Mesenchymal stem cell (in vitro differentiated cells and primary cell): ENCODE measurements around the gene LIMCH1.

Source experiments
- DNase-seq: peaks from one replicate; pipeline ENCODE4 v3.0.0-alpha.2; 2013
- H2AFZ ChIP-seq: one replicate; pipeline ENCODE4 v1.6.1; 2013; ENCODE audit warnings: low read depth, mild to moderate bottlenecking, control low read depth, inconsistent platforms, low read length, moderate library complexity
- H2AK5ac ChIP-seq: 2 replicates; pipeline ENCODE4 v1.6.1; 2013; ENCODE audit warnings: low read length, moderate library complexity, mild to moderate bottlenecking, inconsistent platforms; ENCODE audit not compliant: severe bottlenecking
- H2BK120ac ChIP-seq: one replicate; pipeline ENCODE4 v1.6.1; 2013; ENCODE audit warnings: low read depth, mild to moderate bottlenecking, inconsistent platforms, low read length, moderate library complexity
- H2BK12ac ChIP-seq, 2 experiments: one replicate each; pipeline ENCODE4 v1.6.1; 2013; ENCODE audit warnings: inconsistent platforms in 2 of 2, low read length in 2 of 2, mild to moderate bottlenecking in 2 of 2, moderate library complexity in 2 of 2, control low read depth in 1 of 2
- H2BK15ac ChIP-seq: one replicate; pipeline ENCODE4 v1.6.1; 2013; ENCODE audit warnings: mild to moderate bottlenecking, low read depth, inconsistent platforms; ENCODE audit not compliant: poor library complexity, severe bottlenecking
- H2BK5ac ChIP-seq: 2 replicates; pipeline ENCODE4 v1.6.1; 2013; ENCODE audit warnings: low read depth, mild to moderate bottlenecking, low read length, control low read depth, inconsistent platforms; ENCODE audit not compliant: poor library complexity, severe bottlenecking
- H3K14ac ChIP-seq, 2 experiments: one replicate each; pipeline ENCODE4 v1.6.1; 2013; ENCODE audit warnings: inconsistent platforms in 2 of 2, low read length in 2 of 2, control low read depth in 1 of 2, mild to moderate bottlenecking in 1 of 2, moderate library complexity in 1 of 2
- H3K18ac ChIP-seq, 2 experiments: one replicate each; pipeline ENCODE4 v1.6.1; 2013; ENCODE audit warnings: inconsistent platforms in 2 of 2, low read length in 2 of 2, control low read depth in 1 of 2, low read depth in 1 of 2, mild to moderate bottlenecking in 1 of 2
- H3K23ac ChIP-seq, 2 experiments: one replicate each; pipeline ENCODE4 v1.6.1; 2013; ENCODE audit warnings: inconsistent platforms in 2 of 2, low read length in 2 of 2, mild to moderate bottlenecking in 2 of 2, moderate library complexity in 2 of 2, control low read depth in 1 of 2
- H3K27ac ChIP-seq: 2 replicates; pipeline ENCODE4 v1.5.1; 2013; ENCODE audit warnings: mild to moderate bottlenecking, moderate library complexity, low read length, control low read depth, inconsistent platforms; ENCODE audit not compliant: poor library complexity, severe bottlenecking
- H3K27me3 ChIP-seq, 2 experiments: 2 replicates each; pipeline versions ENCODE4 v1.6.1 to v1.7.0; 2013; ENCODE audit warnings: low read length in 2 of 2, mild to moderate bottlenecking in 2 of 2, moderate library complexity in 2 of 2, control low read depth in 1 of 2, inconsistent platforms in 1 of 2; ENCODE audit not compliant: control insufficient read depth in 1 of 2, insufficient read depth in 1 of 2
- H3K36me3 ChIP-seq, 2 experiments: 2 replicates each; pipeline versions ENCODE4 v1.6.1 to v1.7.0; 2013; ENCODE audit warnings: low read length in 2 of 2, control low read depth in 1 of 2, inconsistent platforms in 1 of 2, low read depth in 1 of 2, mild to moderate bottlenecking in 1 of 2; ENCODE audit not compliant: insufficient read depth in 2 of 2, control insufficient read depth in 1 of 2
- H3K4ac ChIP-seq, 2 experiments: one replicate each; pipeline ENCODE4 v1.6.1; 2013; ENCODE audit warnings: inconsistent platforms in 2 of 2, low read length in 2 of 2, mild to moderate bottlenecking in 2 of 2, moderate library complexity in 2 of 2, control low read depth in 1 of 2, low read depth in 1 of 2
- H3K4me1 ChIP-seq: 2 replicates; pipeline ENCODE4 v1.6.1; 2013; ENCODE audit warnings: low read depth, low read length, control low read depth; ENCODE audit not compliant: control insufficient read depth, insufficient read depth
- H3K4me2 ChIP-seq: 2 replicates; pipeline ENCODE4 v1.6.1; 2013; ENCODE audit warnings: low read length, mild to moderate bottlenecking, inconsistent platforms; ENCODE audit not compliant: poor library complexity, severe bottlenecking
- H3K4me3 ChIP-seq, 2 experiments: 2 replicates each; pipeline versions ENCODE4 v1.5.1 to v1.7.0; 2013; ENCODE audit warnings: low read length in 2 of 2, mild to moderate bottlenecking in 2 of 2, control low read depth in 1 of 2, low read depth in 1 of 2; ENCODE audit not compliant: insufficient read depth in 1 of 2
- H3K79me1 ChIP-seq: replicated peaks from 2 replicates; pipeline ENCODE4 v1.6.1; 2013; ENCODE audit warnings: mild to moderate bottlenecking, control low read depth, low read length, inconsistent platforms; ENCODE audit not compliant: poor library complexity, severe bottlenecking
- H3K9ac ChIP-seq: 2 replicates; pipeline ENCODE4 v1.7.0; 2013; ENCODE audit warnings: mild to moderate bottlenecking, low read length, moderate library complexity
- H3K9me3 ChIP-seq: 2 replicates; pipeline ENCODE4 v1.7.0; 2013; ENCODE audit warnings: mild to moderate bottlenecking, low read length; ENCODE audit not compliant: control insufficient read depth
- H4K8ac ChIP-seq: one replicate; pipeline ENCODE4 v1.6.1; 2013; ENCODE audit warnings: inconsistent platforms, mild to moderate bottlenecking, low read length, moderate library complexity
- H4K91ac ChIP-seq: one replicate; pipeline ENCODE4 v1.6.1; 2013; ENCODE audit warnings: mild to moderate bottlenecking, low read length, inconsistent platforms
- WGBS: methylation state at CpG from one replicate; pipeline ENCODE4 v1.1.7; 2013; ENCODE audit warnings: mixed read lengths; 5-methylcytosine and 5-hydroxymethylcytosine counted together

LIMCH1 gene

DNA sequence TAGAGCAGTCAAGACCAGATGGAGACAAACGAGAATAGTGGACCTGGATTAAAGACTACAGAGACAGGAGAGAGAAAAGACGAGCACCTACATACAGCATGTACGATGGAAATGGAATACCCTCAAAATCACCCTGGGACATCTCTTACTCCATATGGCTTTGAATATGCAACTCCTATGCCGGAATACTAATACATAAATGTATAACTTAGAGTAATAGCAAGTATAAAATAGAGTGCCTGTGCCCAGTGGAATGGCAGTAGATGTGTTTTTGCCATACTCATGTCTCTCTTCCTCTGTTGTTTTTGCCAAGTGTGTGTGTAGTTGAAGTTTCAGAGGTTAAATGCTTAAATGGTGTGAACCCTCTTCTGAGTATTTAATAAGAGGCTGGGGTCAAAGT lies 39.8 kb upstream of the LIMCH1 start:
- Histone ChIP-seq H3K36me3 (no peaks in the 10 kb centered on the region), H3K23ac (no peak overlapping the region), H2AK5ac (no peak overlapping the region), H2BK12ac (no peak overlapping the region), H3K27ac (no peak overlapping the region), H3K4me3 (no peak overlapping the region), H3K4me2 (no peak overlapping the region), H4K8ac (no peak overlapping the region), H3K9ac (no peak overlapping the region), H3K18ac (no peak overlapping the region), H2BK15ac (no peak overlapping the region), H4K91ac (no peak overlapping the region), H2AFZ (no peak overlapping the region), H2BK5ac (no peak overlapping the region), H3K79me1 (no peaks in the 10 kb centered on the region), H2BK120ac (no peak overlapping the region), H3K14ac (no peak overlapping the region), H3K4ac (no peak overlapping the region), H3K9me3 (no peaks in the 10 kb centered on the region), H3K27me3 (no peaks in the 10 kb centered on the region), H3K4me1 (no peaks in the 10 kb centered on the region)
- 81% methylated on average over 2 of the region's 4 CpGs for WGBS
- no peak for DNase-seq

DNA sequence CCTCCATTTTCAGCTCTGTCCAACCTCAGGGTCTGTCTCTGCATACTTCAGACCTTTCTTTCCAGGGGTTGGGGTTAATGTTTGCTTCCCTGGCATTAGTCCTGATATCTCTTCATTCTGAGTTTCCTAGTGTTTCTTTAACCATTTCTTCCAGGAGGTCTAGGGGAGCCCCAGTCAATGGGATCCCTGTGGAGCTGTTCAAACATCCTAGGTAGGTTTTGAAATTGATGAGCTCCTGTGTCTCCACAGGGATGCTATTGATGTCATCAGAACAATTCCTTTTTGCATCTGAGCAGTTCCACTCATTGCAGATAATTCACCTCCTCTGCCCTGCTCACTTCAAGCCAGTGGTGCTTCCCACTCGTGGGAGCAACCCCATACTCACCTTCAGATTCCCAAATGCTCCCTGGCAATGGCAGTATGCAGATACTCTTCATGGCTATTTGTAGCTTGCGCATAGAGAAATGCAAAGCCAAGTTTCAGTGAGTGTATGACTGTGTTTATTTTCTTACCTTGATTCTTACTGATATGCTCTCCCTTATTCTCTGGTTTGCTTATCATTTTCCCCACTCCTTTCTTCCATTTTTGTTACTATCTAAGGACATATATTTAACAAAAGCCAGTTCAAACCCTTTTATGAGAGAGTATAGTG lies 33.7 kb upstream of the LIMCH1 start:
- no peak overlapping the region for H3K4me3 ChIP-seq
- H2BK5ac ChIP-seq, result no peak overlapping the region
- no peak overlapping the region for H3K18ac ChIP-seq
- H2BK15ac ChIP-seq, result no peak overlapping the region
- H4K91ac ChIP-seq, result no peak overlapping the region
- H2AFZ ChIP-seq, result no peak overlapping the region
- H2BK12ac ChIP-seq, result no peak overlapping the region
- no peaks in the 10 kb centered on the region for H3K9me3 ChIP-seq
- no peak overlapping the region for H3K14ac ChIP-seq
- no peak overlapping the region for H3K4me2 ChIP-seq
- H3K4ac ChIP-seq, result no peak overlapping the region
- no peaks in the 10 kb centered on the region for H3K27me3 ChIP-seq
- no peak overlapping the region for H3K27ac ChIP-seq
- H4K8ac ChIP-seq, result no peak overlapping the region
- WGBS, result 40% methylated on average over 1 of the region's 2 CpGs
- no peak for DNase-seq
- H2BK120ac ChIP-seq, result no peak overlapping the region
- no peak overlapping the region for H3K9ac ChIP-seq
- H3K4me1 ChIP-seq, result peaks cover 2% of the 10 kb centered on the region
- no peak overlapping the region for H3K23ac ChIP-seq
- H2AK5ac ChIP-seq, result no peak overlapping the region
- H3K36me3 ChIP-seq, result no peaks in the 10 kb centered on the region
- no peaks in the 10 kb centered on the region for H3K79me1 ChIP-seq

DNA sequence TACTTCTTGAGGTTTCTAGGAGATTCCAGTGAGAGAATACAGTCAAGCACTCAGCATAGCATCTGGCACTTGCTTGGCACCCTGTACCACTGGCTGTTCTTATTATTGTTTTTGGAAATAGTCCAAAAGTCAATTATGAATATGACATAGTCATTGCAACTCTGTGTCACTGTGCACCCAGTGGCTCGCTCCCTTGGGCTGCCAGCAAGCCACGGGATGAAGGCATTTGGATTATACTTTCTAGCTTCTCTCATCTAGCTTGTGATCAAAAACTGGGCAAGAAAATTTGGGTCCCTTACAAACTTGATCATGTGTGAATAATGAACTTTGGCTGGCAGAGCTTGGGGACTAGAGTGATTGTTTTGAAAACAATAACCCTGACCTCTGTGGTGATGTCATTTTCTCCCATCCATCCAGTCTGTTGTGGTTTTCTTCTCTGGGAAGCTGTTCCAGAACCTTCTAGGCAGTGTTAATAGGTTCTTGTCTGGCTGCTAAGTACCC lies 32.7 kb upstream of the LIMCH1 start:
- Histone ChIP-seq H3K4ac (no peak overlapping the region), H2BK15ac (no peak overlapping the region), H2BK12ac (no peak overlapping the region), H2BK120ac (no peak overlapping the region), H2BK5ac (no peak overlapping the region), H3K27me3 (no peaks in the 10 kb centered on the region), H3K36me3 (no peaks in the 10 kb centered on the region), H3K9me3 (no peaks in the 10 kb centered on the region), H3K4me3 (no peak overlapping the region), H3K79me1 (no peaks in the 10 kb centered on the region), H2AFZ (no peak overlapping the region), H3K14ac (no peak overlapping the region), H3K27ac (no peak overlapping the region), H4K91ac (no peak overlapping the region), H3K9ac (no peak overlapping the region), H3K18ac (no peak overlapping the region), H4K8ac (no peak overlapping the region), H2AK5ac (no peak overlapping the region), H3K4me1 (peaks cover 2% of the 10 kb centered on the region), H3K4me2 (no peak overlapping the region), H3K23ac (no peak overlapping the region)
- DNase-seq, result peak; percentile 15
- 92% methylated on average over 2 of the region's 2 CpGs for WGBS

DNA sequence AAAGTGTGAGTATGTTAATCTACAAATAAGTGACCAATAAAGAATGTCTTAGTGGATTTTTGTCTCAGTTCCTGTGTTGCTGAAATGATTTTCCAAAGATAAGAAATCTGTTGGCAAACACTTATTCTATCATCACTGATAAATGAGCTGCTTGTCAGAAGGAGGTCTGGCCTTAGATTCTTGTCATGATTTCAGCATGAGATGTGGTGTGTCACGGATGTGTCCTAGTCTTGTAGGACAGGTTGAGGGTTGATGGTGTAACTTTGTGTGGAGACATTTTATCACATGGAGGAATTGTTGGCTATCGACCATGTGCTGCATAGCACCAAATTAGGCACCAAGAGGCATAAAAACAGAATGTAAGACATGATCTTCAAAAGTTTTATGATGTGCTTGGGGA lies 31.8 kb upstream of the LIMCH1 start:
- no peak overlapping the region for H3K4me2 ChIP-seq
- 79% methylated on average over 2 of the region's 2 CpGs for WGBS
- no peak overlapping the region for H3K18ac ChIP-seq
- H3K4me1 ChIP-seq, result peaks cover 2% of the 10 kb centered on the region
- no peak overlapping the region for H3K14ac ChIP-seq
- no peak overlapping the region for H3K23ac ChIP-seq
- H3K27me3 ChIP-seq, result no peaks in the 10 kb centered on the region
- no peaks in the 10 kb centered on the region for H3K9me3 ChIP-seq
- no peaks in the 10 kb centered on the region for H3K79me1 ChIP-seq
- DNase-seq, result peak; percentile 24
- no peak overlapping the region for H2BK15ac ChIP-seq
- H4K8ac ChIP-seq, result no peak overlapping the region
- H3K9ac ChIP-seq, result no peak overlapping the region
- H3K4ac ChIP-seq, result no peak overlapping the region
- no peak overlapping the region for H2AFZ ChIP-seq
- H3K27ac ChIP-seq, result no peak overlapping the region
- H2BK12ac ChIP-seq, result no peak overlapping the region
- H2BK5ac ChIP-seq, result no peak overlapping the region
- H3K4me3 ChIP-seq, result no peak overlapping the region
- H2AK5ac ChIP-seq, result no peak overlapping the region
- no peak overlapping the region for H4K91ac ChIP-seq
- no peak overlapping the region for H2BK120ac ChIP-seq
- no peaks in the 10 kb centered on the region for H3K36me3 ChIP-seq
